ENCODE results near the gene PRPF8.
"Not testable (repeated sequence)": the region's sequence is repeated elsewhere in the genome, so short reads cannot be mapped to it uniquely, and the experiment has no call there.

PRPF8 gene

DNA sequence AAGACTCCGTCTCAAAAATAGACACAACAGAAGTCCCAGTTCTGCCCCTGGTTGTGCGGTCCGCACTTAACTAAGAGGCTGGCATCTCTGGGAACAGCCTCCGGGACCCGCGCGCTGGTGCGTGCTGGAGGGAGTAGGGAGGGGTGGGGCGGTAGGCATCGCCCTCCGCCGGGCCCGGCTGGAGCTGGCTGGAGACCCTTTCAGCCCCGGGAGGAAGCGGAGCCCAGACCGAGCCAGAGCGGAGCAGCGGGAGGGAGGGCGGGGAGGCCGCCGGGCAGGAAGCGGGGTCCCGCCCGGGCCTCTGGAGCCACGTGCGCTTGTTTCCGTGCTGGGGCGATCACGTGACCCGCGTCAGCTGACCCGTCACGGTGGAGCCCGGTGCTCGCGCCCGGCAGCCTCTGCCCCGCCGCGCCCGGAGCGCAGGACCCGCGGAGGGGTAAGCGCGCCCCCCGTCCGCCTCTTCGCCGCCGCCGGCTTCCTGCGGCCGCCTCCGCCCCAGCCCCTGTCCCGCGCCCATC, 39.7 kb upstream of the PRPF8 start, which contains the start of gene WDR81:
TSS of gene WDR81 (plus strand) at position 354 of the 518 bp plus-strand sequence. CDS start 256 bp downstream, outside the sequence.
- peak; percentile 73 to 74 for DNase-seq (ENCODE audit: low read depth in 1 of 2, low spot score in 1 of 2)
- Histone ChIP-seq H3K4me3 (replicated peaks; ENCODE audit: insufficient read depth, low read length) (peak within 1 kb of the TSS; percentile 70), H3K27me3 (ENCODE audit: insufficient read depth, poor library complexity, severe bottlenecking) (no peaks in the 10 kb centered on the region), H3K27ac (replicated peaks) (peak within 1 kb of the TSS; percentile 91)
- TF ChIP-seq, protein P1, sequence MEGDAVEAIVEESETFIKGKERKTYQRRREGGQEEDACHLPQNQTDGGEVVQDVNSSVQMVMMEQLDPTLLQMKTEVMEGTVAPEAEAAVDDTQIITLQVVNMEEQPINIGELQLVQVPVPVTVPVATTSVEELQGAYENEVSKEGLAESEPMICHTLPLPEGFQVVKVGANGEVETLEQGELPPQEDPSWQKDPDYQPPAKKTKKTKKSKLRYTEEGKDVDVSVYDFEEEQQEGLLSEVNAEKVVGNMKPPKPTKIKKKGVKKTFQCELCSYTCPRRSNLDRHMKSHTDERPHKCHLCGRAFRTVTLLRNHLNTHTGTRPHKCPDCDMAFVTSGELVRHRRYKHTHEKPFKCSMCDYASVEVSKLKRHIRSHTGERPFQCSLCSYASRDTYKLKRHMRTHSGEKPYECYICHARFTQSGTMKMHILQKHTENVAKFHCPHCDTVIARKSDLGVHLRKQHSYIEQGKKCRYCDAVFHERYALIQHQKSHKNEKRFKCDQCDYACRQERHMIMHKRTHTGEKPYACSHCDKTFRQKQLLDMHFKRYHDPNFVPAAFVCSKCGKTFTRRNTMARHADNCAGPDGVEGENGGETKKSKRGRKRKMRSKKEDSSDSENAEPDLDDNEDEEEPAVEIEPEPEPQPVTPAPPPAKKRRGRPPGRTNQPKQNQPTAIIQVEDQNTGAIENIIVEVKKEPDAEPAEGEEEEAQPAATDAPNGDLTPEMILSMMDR (IDR thresholded peaks at IDR 0.05; ENCODE audit: insufficient read depth, low read length) = no peak
- no peak for TF ChIP-seq GABPA (IDR thresholded peaks at IDR 0.05; ENCODE audit: low read depth)
- TF ChIP-seq, protein P2, sequence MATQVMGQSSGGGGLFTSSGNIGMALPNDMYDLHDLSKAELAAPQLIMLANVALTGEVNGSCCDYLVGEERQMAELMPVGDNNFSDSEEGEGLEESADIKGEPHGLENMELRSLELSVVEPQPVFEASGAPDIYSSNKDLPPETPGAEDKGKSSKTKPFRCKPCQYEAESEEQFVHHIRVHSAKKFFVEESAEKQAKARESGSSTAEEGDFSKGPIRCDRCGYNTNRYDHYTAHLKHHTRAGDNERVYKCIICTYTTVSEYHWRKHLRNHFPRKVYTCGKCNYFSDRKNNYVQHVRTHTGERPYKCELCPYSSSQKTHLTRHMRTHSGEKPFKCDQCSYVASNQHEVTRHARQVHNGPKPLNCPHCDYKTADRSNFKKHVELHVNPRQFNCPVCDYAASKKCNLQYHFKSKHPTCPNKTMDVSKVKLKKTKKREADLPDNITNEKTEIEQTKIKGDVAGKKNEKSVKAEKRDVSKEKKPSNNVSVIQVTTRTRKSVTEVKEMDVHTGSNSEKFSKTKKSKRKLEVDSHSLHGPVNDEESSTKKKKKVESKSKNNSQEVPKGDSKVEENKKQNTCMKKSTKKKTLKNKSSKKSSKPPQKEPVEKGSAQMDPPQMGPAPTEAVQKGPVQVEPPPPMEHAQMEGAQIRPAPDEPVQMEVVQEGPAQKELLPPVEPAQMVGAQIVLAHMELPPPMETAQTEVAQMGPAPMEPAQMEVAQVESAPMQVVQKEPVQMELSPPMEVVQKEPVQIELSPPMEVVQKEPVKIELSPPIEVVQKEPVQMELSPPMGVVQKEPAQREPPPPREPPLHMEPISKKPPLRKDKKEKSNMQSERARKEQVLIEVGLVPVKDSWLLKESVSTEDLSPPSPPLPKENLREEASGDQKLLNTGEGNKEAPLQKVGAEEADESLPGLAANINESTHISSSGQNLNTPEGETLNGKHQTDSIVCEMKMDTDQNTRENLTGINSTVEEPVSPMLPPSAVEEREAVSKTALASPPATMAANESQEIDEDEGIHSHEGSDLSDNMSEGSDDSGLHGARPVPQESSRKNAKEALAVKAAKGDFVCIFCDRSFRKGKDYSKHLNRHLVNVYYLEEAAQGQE (IDR thresholded peaks at IDR 0.05; ENCODE audit: insufficient replicate concordance, low read depth) = no peak
- TF ChIP-seq SPI1 (IDR thresholded peaks at IDR 0.05; ENCODE audit: borderline replicate concordance, low read depth) = no peak
- peak; percentile 12; the same call in 1 of the 2 replicates for TF ChIP-seq POLR2AphosphoS5 (IDR thresholded peaks at IDR 0.05; ENCODE audit: low read depth)

DNA sequence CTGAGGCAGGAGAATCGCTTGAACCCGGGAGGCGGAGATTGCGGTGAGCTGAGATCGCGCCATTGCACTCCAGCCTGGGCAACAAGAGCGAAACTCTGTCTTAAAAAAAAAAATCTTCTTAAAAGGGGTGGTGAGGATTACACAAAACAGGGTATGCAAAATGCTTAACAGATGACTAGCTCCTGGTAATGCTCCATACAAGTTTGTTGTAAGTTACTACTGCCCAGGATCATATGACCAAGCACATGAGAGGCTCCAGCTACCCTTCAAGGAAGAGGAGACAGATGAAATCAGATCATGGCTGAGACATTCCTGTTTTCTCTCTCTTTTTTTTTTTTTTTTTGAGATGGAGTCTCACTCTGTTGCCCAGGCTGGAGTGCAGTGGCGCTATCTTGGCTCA, 37.4 kb upstream of the PRPF8 start:
- not testable (repeated sequence) for H3K27ac ChIP-seq (replicated peaks); DNase-seq (ENCODE audit: low read depth in 1 of 2, low spot score in 1 of 2); H3K4me3 ChIP-seq (replicated peaks; ENCODE audit: insufficient read depth, low read length); H3K27me3 ChIP-seq (ENCODE audit: insufficient read depth, poor library complexity, severe bottlenecking)

DNA sequence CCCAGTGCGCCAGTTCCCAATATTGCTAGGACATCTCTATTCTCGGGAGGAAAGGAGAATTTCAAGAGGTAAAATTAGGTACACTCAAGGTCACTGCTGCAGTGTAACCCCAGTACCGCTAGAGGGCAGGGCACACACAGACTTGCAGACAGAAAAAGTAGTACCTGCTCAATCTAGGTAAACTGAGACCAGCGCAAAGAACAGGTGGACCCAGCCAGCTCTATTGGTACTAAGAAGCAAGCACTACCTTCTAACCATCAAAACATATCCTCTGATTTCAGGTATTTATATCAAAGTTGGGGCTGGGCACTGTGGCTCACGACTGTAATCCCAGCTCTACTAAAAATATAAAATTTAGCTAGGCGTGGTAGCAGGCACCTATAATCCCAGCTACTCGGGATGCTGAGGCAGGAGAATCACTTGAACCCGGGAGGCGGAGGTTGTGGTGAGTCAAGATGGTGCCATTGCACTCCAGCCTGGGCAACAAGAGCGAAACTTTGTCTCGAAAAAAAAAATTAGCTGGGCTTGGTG, 36.3 kb upstream of the PRPF8 start:
- H3K27ac ChIP-seq (replicated peaks) = no peak overlapping the region
- TF ChIP-seq, protein P1 (IDR thresholded peaks at IDR 0.05; ENCODE audit: insufficient read depth, low read length) = peak; percentile 73
- no peak for TF ChIP-seq POLR2AphosphoS5 (IDR thresholded peaks at IDR 0.05; ENCODE audit: low read depth)
- no peaks in the 10 kb centered on the region for H3K27me3 ChIP-seq (ENCODE audit: insufficient read depth, poor library complexity, severe bottlenecking)
- peak in 1 of 2 experiments; percentile 42 for DNase-seq (ENCODE audit: low read depth in 1 of 2, low spot score in 1 of 2)
- H3K4me3 ChIP-seq (replicated peaks; ENCODE audit: insufficient read depth, low read length) = no peak overlapping the region

DNA sequence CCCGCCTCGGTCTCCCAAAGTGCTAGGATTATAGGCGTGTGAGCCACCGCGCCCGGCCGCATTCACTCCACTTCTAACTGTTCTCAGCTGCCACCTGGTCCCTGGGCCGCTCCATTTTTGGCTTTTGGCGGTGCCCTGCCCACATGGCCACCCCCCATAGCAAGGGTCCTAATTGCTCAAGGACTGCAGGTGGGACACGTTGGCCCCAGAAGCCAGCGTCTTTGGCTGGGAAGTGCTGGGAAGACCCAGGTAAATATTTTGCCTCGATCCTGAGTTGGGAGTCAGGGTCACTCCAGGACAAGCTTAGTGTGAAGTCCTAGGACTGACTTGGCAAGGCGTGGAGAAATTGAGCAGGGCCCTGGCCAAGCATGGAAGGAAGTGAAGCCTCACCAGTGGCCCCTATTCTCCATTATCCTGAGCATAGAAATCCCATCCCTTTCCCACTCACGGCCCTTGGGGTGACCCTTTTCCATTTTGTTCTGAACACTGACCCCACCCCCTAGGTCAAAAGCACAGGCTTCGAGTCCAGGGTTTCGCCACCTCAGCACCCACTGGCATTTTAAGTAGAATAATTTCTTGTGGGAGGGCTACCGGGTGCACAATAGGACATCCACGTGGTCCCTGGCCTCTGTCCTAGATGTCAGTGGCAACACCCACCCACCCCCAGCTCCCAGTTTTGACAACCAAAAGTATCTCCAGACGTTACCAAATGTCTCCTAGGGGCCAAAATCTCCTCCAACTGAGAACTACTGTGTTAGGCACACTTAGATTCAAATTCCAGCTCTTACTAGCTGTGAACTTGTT, 33.9 kb upstream of the PRPF8 start:
- H3K4me3 ChIP-seq (replicated peaks; ENCODE audit: insufficient read depth, low read length) = no peak overlapping the region
- H3K27ac ChIP-seq (replicated peaks) = no peak overlapping the region
- H3K27me3 ChIP-seq (ENCODE audit: insufficient read depth, poor library complexity, severe bottlenecking) = no peaks in the 10 kb centered on the region
- DNase-seq (ENCODE audit: low read depth in 1 of 2, low spot score in 1 of 2) = no peak
- TF ChIP-seq, protein P2 (IDR thresholded peaks at IDR 0.05; ENCODE audit: insufficient replicate concordance, low read depth) = no peak
